Cardiac muscle cell (in vitro differentiated cells and primary cell): ENCODE data around the gene CD36. TPM values are rescaled to one million over a fixed set of nuclear protein-coding genes. Genes with fewer than 3 reads are reported as not detected.

ENCODE experiments used
- DNase-seq, 2 donors: peaks; one replicate each; pipeline versions ENCODE4 v3.0.0 to v3.0.0-alpha.2; 2010 to 2017; ENCODE audit warnings: low read depth in 1 of 2, low spot score in 1 of 2
- H3K27ac ChIP-seq: fragments of 200-600 bp; sonication (generic); 2 replicates; pipeline ENCODE4 v1.5.1; 2016
- H3K27me3 ChIP-seq: fragments of 200-600 bp; sonication (generic); 2 replicates; pipeline ENCODE4 v1.6.0; 2016; ENCODE audit warnings: control low read depth
- H3K36me3 ChIP-seq: fragments of 200-600 bp; sonication (generic); 2 replicates; pipeline ENCODE4 v1.5.1; 2016; ENCODE audit warnings: control low read depth
- H3K4me1 ChIP-seq: fragments of 200-600 bp; sonication (generic); 2 replicates; pipeline ENCODE4 v1.8.1; 2017; ENCODE audit warnings: low read depth, mild to moderate bottlenecking, mixed run types
- H3K4me3 ChIP-seq: fragments of 200-600 bp; sonication (generic); 2 replicates; pipeline ENCODE4 v1.5.1; 2016; ENCODE audit warnings: mild to moderate bottlenecking
- H3K9me3 ChIP-seq: fragments of 200-600 bp; sonication (generic); 2 replicates; pipeline ENCODE4 v1.5.1; 2017; ENCODE audit warnings: low read depth, mild to moderate bottlenecking, control low read depth
- CTCF ChIP-seq: IDR thresholded peaks from 2 replicates; pipeline ENCODE4 v1.5.1; 2012; ENCODE audit warnings: low read depth, mild to moderate bottlenecking, low read length
- polyA plus RNA-seq: library from polyadenylated mRNA; unstranded; fragments of >200 nt; fragmentation: Nextera tagmentation; extraction: Ambion mirVana; gene quantifications from 2 replicates; pipeline ENCODE4 v1.2.1, GENCODE V29; 2016
- total RNA-seq: library from RNA; depleted of rRNA; stranded (reverse); fragments of >200 nt; gene quantifications from 2 replicates; pipeline ENCODE4 v1.2.3, GENCODE V29; 2016

CD36 gene
- total and polyA plus RNA-seq, 2 experiments from 2014 or later, result 1.1 to 4.2 TPM

GRCh38 chr7:80678707-80679106, 40.3 kb downstream of the CD36 start:
- Histone ChIP-seq H3K4me1 (no peaks in the 10 kb centered on the region), H3K27ac (no peak overlapping the region), H3K36me3 (no peaks in the 10 kb centered on the region), H3K9me3 (no peaks in the 10 kb centered on the region), H3K27me3 (no peaks in the 10 kb centered on the region), H3K4me3 (no peak overlapping the region)
- no peak for DNase-seq
- no peak for TF ChIP-seq CTCF

- H3K36me3 ChIP-seq, result no peaks in the 10 kb centered on the region
- H3K4me3 ChIP-seq, result no peak overlapping the region
- no peaks in the 10 kb centered on the region for H3K4me1 ChIP-seq
- no peaks in the 10 kb centered on the region for H3K27me3 ChIP-seq
- TF ChIP-seq CTCF, result no peak
- no peak overlapping the region for H3K27ac ChIP-seq
- no peaks in the 10 kb centered on the region for H3K9me3 ChIP-seq
- no peak for DNase-seq
Measured at GRCh38 chr7:80679921-80680907, 41.8 kb downstream of the CD36 start.

GRCh38 chr7:80681272-80681885, 42.9 kb downstream of the CD36 start:
- Histone ChIP-seq H3K27ac (no peak overlapping the region), H3K27me3 (no peaks in the 10 kb centered on the region), H3K4me3 (no peak overlapping the region), H3K4me1 (no peaks in the 10 kb centered on the region), H3K9me3 (no peaks in the 10 kb centered on the region), H3K36me3 (no peaks in the 10 kb centered on the region)
- TF ChIP-seq CTCF, result peak; percentile 51
- peak; percentile 45 to 53 for DNase-seq

GRCh38 chr7:80682744-80683143, 44.3 kb downstream of the CD36 start:
- Histone ChIP-seq H3K27ac (no peak overlapping the region), H3K9me3 (no peaks in the 10 kb centered on the region), H3K27me3 (no peaks in the 10 kb centered on the region), H3K4me1 (no peaks in the 10 kb centered on the region), H3K4me3 (no peak overlapping the region), H3K36me3 (no peaks in the 10 kb centered on the region)
- DNase-seq, result no peak
- no peak for TF ChIP-seq CTCF

GRCh38 chr7:80686576-80686975, 48.1 kb downstream of the CD36 start:
- Histone ChIP-seq H3K36me3 (no peaks in the 10 kb centered on the region), H3K4me3 (no peak overlapping the region), H3K27ac (no peak overlapping the region), H3K27me3 (no peaks in the 10 kb centered on the region), H3K4me1 (no peaks in the 10 kb centered on the region), H3K9me3 (no peaks in the 10 kb centered on the region)
- TF ChIP-seq CTCF, result no peak
- peak in 1 of 2 donors; percentile 54 for DNase-seq
